ENCODE measurements around the gene SCT. TPM values are rescaled to one million over a fixed set of nuclear protein-coding genes. Genes with fewer than 3 reads are reported as not detected.
A peak's percentile ranks its signal among the peaks of the same experiment; 100 is the strongest.

Gene SCT
- total RNA-seq, 6 donors from 2014 or later = 0.72 TPM; not detected in 5

- ATAC-seq (ENCODE audit: low FRiP score in 2 of 2) = no peak
- TF ChIP-seq, protein P1, sequence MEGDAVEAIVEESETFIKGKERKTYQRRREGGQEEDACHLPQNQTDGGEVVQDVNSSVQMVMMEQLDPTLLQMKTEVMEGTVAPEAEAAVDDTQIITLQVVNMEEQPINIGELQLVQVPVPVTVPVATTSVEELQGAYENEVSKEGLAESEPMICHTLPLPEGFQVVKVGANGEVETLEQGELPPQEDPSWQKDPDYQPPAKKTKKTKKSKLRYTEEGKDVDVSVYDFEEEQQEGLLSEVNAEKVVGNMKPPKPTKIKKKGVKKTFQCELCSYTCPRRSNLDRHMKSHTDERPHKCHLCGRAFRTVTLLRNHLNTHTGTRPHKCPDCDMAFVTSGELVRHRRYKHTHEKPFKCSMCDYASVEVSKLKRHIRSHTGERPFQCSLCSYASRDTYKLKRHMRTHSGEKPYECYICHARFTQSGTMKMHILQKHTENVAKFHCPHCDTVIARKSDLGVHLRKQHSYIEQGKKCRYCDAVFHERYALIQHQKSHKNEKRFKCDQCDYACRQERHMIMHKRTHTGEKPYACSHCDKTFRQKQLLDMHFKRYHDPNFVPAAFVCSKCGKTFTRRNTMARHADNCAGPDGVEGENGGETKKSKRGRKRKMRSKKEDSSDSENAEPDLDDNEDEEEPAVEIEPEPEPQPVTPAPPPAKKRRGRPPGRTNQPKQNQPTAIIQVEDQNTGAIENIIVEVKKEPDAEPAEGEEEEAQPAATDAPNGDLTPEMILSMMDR (IDR thresholded peaks at IDR 0.05) = no peak
- TF ChIP-seq EP300 (IDR thresholded peaks at IDR 0.05) (no peak), POLR2A (IDR thresholded peaks at IDR 0.05) (no peak), POLR2AphosphoS5 (IDR thresholded peaks at IDR 0.05) (no peak)
- peaks cover 8 to 36% (median 29%) of the 10 kb centered on the region in 4 donors for H3K36me3 ChIP-seq
- no peaks in the 10 kb centered on the region for H3K9me3 ChIP-seq
- H3K4me3 ChIP-seq = peak overlapping the region in 3 of 4 donors; percentile 62 to 94 (median 68)
- H3K4me1 ChIP-seq = peaks cover 25 to 39% (median 33%) of the 10 kb centered on the region in 4 donors
- peak in 1 of 2 donors; percentile 81 for DNase-seq
- H3K27ac ChIP-seq = peak overlapping the region; percentile 96 to 98 (median 96)
- no peaks in the 10 kb centered on the region for H3K27me3 ChIP-seq
- WGBS, 2 donors = 75 to 80% methylated on average over 17 to 39 of the region's 39 CpGs
Observed at GRCh38 chr11:616320-617198, 10.4 kb downstream of the SCT start.

DNA sequence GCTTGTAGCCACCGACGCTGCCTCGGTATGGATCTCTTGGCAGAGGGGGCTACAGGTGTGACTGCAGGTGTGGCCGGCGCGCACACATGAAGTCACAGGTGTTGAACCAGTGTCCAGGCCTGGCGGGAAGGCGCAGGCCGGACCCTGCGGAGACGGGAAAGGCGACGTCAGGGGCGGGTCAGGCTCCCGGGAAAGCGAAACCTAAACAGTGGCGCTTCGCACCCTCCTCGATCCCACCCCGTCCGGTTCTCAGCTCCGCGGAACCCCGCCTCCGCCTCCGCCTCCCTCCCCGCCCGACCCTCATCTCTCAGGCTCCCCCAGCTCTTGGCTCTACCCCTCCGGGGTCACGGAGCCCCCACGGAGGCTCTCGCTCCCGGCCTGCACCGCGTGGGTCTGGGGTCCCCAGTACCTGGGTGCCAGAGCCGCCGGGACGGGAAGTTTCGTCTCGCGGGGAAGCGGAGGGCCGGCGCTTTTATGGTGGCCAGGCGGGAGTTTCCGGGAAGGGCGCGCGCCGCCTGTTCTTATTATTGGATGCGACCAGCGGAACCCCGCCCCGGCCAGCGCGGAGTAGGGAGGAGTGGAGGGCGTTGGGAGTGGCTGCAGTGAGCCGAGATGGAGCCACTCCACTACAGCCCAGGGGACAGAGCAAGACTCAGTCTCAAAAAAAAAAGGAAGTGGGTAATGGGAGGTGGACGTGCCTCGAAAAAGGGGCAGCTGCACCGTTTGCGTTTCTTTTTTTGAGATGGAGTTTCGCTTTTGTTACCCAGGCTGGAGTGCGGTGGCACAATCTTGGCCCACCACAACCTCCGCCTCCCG, 11.3 kb downstream of the SCT start, which contains the start of gene IRF7:
Gene IRF7, minus strand, starts transcription at position 447 of the 816 bp plus-strand sequence. CDS start 586 bp downstream, outside the sequence.
- peak within 1 kb of the TSS; percentile 96 to 98 (median 96) for H3K27ac ChIP-seq
- peak; percentile 98 to 99 for DNase-seq
- TF ChIP-seq EP300 (IDR thresholded peaks at IDR 0.05) (peak in 1 of 4 donors; percentile 13), POLR2A (IDR thresholded peaks at IDR 0.05) (peak; percentile 54 to 96 (median 78)), POLR2AphosphoS5 (IDR thresholded peaks at IDR 0.05) (peak; percentile 82 to 92)
- TF ChIP-seq, protein P1 (IDR thresholded peaks at IDR 0.05) = peak in 1 of 6 experiments; percentile 8
- H3K4me1 ChIP-seq = peaks cover 25 to 39% (median 32%) of the 10 kb centered on the region in 4 donors
- peak; percentile 93 to 94 for ATAC-seq (ENCODE audit: low FRiP score in 2 of 2)
- H3K9me3 ChIP-seq = no peaks in the 10 kb centered on the region
- WGBS, 2 donors = 0 to 5% methylated on average over 4 to 59 of the region's 66 CpGs
- no peaks in the 10 kb centered on the region for H3K27me3 ChIP-seq
- peak within 1 kb of the TSS; percentile 48 to 94 (median 65) for H3K4me3 ChIP-seq
- H3K36me3 ChIP-seq = peaks cover 16 to 45% (median 38%) of the 10 kb centered on the region in 4 donors

GRCh38 chr11:614623-615503, 12.1 kb downstream of the SCT start:
- peak overlapping the region; percentile 48 to 94 (median 65) for H3K4me3 ChIP-seq
- H3K27me3 ChIP-seq = no peaks in the 10 kb centered on the region
- peaks cover 25 to 39% (median 31%) of the 10 kb centered on the region in 4 donors for H3K4me1 ChIP-seq
- H3K9me3 ChIP-seq = no peaks in the 10 kb centered on the region
- TF ChIP-seq, protein P1 (IDR thresholded peaks at IDR 0.05) = no peak
- no peak for TF ChIP-seq POLR2AphosphoS5 (IDR thresholded peaks at IDR 0.05)
- TF ChIP-seq POLR2A (IDR thresholded peaks at IDR 0.05) = no peak
- TF ChIP-seq EP300 (IDR thresholded peaks at IDR 0.05) = no peak
- peak overlapping the region; percentile 96 to 98 (median 96) for H3K27ac ChIP-seq
- ATAC-seq (ENCODE audit: low FRiP score in 2 of 2) (no peak), DNase-seq (peak; percentile 47 to 89)
- 47 to 55% methylated on average over 16 to 54 of the region's 68 CpGs for WGBS, 2 donors
- H3K36me3 ChIP-seq = peaks cover 23 to 53% (median 46%) of the 10 kb centered on the region in 4 donors

Data from upper lobe of left lung (tissue), 6 donors.